IPS-18c (cell line): Measurements from ENCODE around the gene EFHD2.
"Not testable (repeated sequence)": the region's sequence is repeated elsewhere in the genome, so short reads cannot be mapped to it uniquely, and the experiment has no call there.

ENCODE experiments used
- H3K4me3 ChIP-seq: 2 replicates; pipeline ENCODE4 v1.7.0; 2013; ENCODE audit warnings: low read depth, mild to moderate bottlenecking, low read length, moderate library complexity; ENCODE audit not compliant: insufficient read depth
- H3K9me3 ChIP-seq: one replicate; pipeline ENCODE4 v1.6.1; 2013; ENCODE audit warnings: mild to moderate bottlenecking, low read length, moderate library complexity; ENCODE audit not compliant: control insufficient read depth, insufficient read depth

EFHD2 gene

DNA sequence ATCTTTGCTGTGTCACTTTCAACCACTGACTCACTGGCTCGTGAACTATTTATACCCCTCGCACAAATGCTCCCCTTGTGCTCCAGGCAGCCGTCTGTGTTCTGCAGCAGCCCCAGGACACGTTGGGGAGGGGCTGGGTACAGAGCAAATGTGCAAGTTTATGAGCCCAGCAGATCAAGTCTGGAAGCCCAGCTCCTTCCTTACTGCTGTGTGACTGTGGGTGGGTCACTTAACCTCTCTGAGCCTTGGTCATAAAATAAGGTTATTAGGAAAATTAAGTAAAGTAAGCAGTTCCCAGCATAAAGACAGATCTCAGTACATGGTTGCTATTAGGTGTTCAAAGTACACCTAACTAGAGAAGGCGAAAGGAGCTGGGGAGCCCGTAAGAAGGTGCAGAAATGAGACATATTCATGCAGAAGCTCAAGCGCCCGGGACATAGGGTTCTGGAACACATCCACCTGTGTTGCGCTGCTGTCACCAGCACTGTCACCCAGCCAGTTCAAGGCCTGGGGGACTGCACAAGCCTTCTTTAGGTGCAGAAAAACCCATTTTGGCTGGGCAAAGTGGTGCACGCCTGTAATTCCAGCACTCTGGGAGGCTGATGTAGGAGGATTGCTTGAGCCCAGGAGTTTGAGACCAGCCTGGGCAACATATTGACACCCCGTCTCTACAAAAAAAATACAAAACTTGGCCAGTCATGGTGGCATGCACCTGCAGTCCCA lies 13.8 kb downstream of the EFHD2 start:
- H3K9me3 ChIP-seq = peaks cover 2% of the 10 kb centered on the region
- no peak overlapping the region for H3K4me3 ChIP-seq

DNA sequence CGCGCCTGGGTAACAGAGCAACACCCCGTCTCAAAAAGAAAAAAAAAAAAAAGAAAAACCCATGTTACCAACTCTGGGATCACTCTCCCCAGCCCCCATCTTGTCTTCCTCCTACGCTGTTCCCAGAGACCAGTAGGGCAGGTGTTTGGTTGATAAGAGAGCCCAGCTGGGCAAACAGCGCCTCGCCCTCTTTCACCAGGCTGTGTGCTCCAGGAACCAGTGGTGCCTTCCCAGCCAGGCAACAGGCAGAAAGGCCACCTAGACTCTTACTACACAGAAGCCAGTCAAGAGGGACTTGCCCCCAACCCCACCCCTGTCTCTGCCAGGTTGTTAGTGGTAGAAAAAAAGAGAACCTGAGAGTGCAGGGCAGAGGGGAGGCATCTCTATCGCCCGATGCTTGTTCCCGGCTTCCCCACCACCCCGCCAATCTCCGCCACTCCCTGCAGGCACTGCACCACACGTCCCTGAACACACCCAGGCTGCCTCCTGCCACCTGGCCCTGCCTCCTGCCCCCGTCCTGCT lies 14.5 kb downstream of the EFHD2 start:
- H3K4me3 ChIP-seq = no peak overlapping the region
- peaks cover 2% of the 10 kb centered on the region for H3K9me3 ChIP-seq

DNA sequence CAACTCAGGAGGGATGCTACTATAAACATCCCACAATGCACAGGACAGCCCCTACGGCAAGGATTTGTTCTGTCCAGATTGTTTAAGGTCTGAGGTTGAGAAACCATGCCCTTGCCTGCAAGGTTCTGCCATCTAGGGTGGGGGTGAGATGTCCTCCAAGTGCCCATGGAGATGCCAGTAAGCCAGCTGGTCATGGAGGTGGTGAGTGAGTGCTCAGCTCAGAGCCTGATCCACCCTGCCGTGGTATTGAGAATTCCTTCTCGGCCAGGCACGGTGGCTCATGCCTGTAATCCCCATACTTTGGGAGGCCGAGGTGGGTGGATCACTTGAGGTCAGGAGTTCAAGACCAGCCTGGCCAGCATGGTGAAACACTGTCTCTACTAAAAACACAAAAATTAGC lies 15.3 kb downstream of the EFHD2 start:
- Histone ChIP-seq H3K9me3 (peaks cover 2% of the 10 kb centered on the region), H3K4me3 (no peak overlapping the region)

DNA sequence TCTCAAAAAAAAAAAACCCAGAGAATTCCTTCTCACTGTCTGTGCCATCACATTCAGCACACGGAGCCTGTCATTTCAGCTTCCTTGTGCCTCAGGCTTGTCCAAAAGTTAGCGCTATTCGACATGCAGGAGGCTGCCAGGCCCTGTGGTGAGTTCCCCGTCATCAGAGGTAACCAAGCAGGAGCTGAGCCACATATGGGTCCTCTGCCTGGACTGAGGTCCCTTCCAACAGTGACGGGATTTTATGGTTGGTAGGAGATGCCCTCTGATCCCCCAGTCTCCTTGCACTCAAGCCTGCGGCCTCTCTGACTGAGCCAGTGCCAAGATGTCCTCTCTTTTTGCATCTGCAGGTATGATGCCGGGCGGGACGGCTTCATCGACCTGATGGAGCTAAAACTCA lies 15.8 kb downstream of the EFHD2 start:
- Histone ChIP-seq H3K4me3 (no peak overlapping the region), H3K9me3 (peaks cover 2% of the 10 kb centered on the region)

DNA sequence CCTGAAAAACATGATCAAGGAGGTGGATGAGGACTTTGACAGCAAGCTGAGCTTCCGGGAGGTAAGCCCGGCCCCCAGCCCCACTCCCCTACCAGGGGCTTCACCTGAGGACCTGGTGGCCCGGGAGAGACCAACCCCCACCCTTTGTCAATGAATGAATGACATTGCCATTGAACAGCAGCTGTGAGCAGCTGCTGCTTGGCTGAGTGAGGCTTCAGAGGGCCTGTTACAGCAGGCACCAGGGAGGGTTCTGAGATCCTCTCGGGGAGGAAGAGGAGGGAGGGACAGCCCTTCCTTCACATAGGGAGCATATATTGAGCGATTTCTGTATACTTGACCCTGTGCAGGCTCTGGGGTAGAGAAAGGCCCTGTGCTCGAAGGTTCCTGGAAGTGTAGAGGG lies 16.3 kb downstream of the EFHD2 start:
- Histone ChIP-seq H3K9me3 (peaks cover 2% of the 10 kb centered on the region), H3K4me3 (no peak overlapping the region)

- H3K4me3 ChIP-seq = no peak overlapping the region
- H3K9me3 ChIP-seq = peaks cover 2% of the 10 kb centered on the region
Measured at GRCh38 chr1:15426492-15427279, 17.0 kb downstream of the EFHD2 start.

- no peak overlapping the region for H3K4me3 ChIP-seq
- peaks cover 2% of the 10 kb centered on the region for H3K9me3 ChIP-seq
Measured at GRCh38 chr1:15427280-15427666, 17.6 kb downstream of the EFHD2 start.

DNA sequence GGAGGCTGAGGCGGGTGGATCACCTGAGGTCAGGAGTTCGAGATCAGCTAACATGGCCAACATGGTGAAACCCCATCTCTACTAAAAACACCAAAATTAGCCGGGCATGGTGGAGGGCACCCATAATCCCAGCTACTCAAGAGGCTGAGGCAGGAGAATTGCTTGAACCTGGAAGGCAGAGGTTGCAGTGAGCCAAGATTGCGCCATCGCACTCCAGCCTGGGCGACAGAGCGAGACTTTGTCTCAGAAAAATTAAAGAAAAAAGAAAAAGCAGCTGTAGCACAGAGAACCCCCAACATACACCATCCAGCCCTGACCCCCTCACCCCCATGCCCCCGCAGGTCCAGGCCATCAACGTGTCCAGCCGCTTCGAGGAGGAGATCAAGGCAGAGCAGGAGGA lies 18.6 kb downstream of the EFHD2 start:
- H3K4me3 ChIP-seq, H3K9me3 ChIP-seq: not testable (repeated sequence)

DNA sequence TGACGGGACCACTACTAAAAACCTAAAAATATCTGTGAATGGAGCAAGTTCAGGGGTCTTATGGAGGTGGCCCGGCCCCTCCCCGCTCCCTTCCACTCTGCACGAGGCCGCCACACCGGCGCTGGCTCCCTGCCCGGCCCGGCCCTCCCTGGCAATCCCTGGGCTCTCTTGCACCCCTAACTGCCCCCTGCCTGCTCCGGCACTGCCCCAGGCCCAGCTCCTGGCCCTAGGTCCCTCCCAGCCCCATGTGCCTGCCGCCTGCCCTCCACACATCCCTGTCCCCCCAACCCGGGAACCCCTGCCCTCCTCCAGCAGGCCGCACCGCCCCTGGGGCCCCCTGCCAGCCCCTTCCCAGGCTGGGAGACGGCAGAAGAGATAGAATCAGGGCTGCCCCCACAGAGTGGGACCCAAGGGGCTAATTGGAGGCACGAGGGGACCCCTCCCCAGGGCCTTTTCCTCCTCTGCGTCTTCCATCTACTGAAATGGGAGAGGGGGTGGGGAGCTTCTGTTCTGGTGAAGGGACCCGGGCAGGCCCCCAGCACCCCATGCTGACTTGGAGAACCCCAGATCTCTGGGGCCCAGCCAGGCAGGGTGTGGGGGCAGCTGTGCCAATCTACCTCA lies 19.2 kb downstream of the EFHD2 start:
- peaks cover 1% of the 10 kb centered on the region for H3K9me3 ChIP-seq

DNA sequence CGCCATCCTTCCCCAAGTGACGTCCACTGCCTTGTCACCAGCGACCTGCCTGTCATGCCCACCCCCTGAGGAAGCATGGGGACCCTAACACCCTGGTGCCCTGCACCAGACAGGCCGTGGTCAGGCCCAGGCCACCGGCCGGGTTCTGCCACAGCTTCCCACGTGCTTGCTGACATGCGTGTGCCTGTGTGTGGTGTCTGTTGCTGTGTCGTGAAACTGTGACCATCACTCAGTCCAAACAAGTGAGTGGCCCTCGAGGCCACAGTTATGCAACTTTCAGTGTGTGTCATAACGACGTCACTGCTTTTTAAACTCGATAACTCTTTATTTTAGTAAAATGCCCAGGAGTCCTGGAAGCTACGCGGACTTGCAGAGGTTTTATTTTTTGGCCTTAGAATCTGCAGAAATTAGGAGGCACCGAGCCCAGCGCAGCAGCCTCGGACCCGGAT lies 20.0 kb downstream of the EFHD2 start:
- no peaks in the 10 kb centered on the region for H3K9me3 ChIP-seq
- no peak overlapping the region for H3K4me3 ChIP-seq

More for the DNA sequence above, 19.2 kb downstream of the EFHD2 start:
- no peak overlapping the region for H3K4me3 ChIP-seq

GRCh38 chr1:15430787-15431570 lies 21.3 kb downstream of the EFHD2 start:
- Histone ChIP-seq H3K9me3 (no peaks in the 10 kb centered on the region), H3K4me3 (no peak overlapping the region)

DNA sequence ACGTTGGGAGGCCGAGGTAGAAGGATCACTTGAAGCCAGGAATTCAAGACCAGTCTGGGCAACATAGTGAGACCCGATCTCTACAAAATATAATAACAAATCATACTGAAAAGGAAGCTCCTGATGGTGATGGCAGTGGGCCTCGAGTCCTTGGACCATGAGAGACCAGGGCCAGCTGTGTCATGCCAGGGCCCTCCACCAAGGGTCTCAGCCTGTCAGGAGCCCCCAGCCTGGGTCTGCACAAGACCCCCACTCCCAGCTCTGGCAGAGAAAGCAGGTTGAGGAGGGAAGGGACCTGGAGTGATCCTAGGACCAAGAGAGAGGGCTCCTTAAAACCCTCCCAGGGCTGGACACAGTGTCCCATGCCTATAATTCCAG lies 21.9 kb downstream of the EFHD2 start:
- Histone ChIP-seq H3K9me3 (no peaks in the 10 kb centered on the region), H3K4me3 (no peak overlapping the region)

GRCh38 chr1:15432324-15432723 lies 22.6 kb downstream of the EFHD2 start:
- H3K4me3 ChIP-seq = no peak overlapping the region
- H3K9me3 ChIP-seq = no peaks in the 10 kb centered on the region

DNA sequence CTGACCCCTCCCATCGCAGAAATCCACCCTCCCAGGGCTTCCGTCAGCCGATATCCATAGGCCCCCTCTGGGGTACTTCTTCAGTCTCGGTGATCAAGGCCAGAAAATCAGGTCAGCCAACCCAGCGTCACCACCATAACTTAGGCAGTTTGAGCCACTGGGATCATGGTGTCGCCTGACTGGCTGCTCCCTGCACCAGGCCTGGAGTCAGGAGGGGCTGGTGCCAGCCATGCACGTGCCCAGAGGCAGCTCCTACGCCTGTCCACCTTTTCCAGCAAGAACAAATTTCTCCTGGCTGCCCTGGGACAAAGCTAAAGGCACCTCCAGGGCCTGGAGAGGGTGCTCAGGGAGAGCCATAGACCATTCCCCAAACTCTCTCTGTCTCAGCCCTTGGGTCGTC lies 23.8 kb downstream of the EFHD2 start:
- no peaks in the 10 kb centered on the region for H3K9me3 ChIP-seq
- H3K4me3 ChIP-seq = no peak overlapping the region

- H3K9me3 ChIP-seq, H3K4me3 ChIP-seq: not testable (repeated sequence)
Measured at GRCh38 chr1:15434739-15435138, 25.1 kb downstream of the EFHD2 start.

DNA sequence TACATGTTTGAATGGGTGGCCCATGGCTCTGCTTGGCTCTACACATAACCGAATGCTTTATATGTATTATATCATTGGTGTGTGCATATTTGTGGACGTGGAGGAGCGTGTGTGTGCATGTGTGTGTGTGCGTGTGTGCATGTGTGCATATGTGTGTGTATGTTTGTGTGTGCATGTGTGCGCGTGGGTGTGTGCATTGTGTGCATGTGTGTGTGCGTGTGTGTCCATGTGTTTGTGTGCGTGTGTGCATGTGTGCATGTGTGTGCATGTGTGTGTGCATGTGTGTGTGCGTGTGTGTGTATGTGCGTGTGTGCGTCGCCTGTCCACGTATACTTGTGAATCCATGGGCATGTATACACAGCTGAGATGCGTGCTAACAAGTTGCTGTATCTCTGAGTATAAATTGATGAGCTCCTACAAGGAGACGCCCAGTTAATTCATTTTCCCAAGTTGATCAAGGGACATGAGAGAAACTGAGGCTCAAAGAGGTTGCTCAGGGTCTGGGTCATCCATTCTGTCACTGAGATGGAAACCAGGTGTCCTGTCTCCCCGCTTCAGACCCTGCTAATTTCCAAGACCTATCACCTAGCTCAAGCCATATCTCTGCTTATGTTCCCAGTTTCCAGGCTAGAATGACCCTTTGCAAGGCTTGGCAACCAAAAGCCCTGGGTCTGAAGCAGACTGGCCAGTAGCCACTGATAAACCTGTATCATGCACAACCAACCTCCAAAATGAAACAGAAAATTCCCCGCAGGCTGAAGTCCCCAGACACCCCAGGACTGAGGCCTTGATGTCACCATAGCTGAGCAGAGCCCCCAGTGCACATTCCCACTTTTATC lies 25.8 kb downstream of the EFHD2 start:
- Histone ChIP-seq H3K9me3 (no peaks in the 10 kb centered on the region), H3K4me3 (no peak overlapping the region)
